GM12891 (cell line): ENCODE data around the gene CHI3L2.

Source experiments
- POLR2A ChIP-seq: IDR thresholded peaks from 2 replicates; pipeline ENCODE4 v1.6.1; 2011; ENCODE audit warnings: low read depth, low read length, control low read depth
- POLR2AphosphoS5 ChIP-seq: IDR thresholded peaks from 2 replicates; pipeline ENCODE4 v1.6.1; 2011; ENCODE audit warnings: low read depth, low read length, control low read depth
- SPI1 ChIP-seq: IDR thresholded peaks from 2 replicates; pipeline ENCODE4 v1.6.1; 2011; ENCODE audit warnings: low read depth, low read length, control low read depth
- TAF1 ChIP-seq: IDR thresholded peaks from 2 replicates; pipeline ENCODE4 v1.6.1; 2011; ENCODE audit warnings: low read depth, low read length, control low read depth

DNA sequence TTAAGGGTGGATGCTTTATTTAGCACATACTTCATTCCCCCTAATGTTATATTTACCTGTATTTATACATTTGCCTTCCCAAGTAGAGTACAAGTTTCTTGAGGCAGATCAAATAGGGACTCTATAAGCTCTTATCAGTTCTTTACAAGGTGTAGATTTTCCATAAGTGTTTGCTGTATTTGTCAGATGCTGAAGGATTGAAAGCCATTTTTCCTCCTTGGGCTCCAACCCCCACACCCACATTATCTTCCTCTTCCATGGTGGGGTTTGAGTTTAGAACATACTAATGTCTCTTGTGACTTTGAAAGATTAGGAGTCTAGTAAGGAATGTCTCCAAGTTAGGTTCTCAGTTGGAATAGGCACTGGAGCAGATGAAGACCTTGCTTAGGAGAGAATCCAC, 2.4 kb upstream of the CHI3L2 start:
- TF ChIP-seq TAF1 (no peak), SPI1 (no peak), POLR2A (no peak), POLR2AphosphoS5 (no peak)
